ENCODE measurements around the gene EXD2.
"Not testable (repeated sequence)": the region's sequence is repeated elsewhere in the genome, so short reads cannot be mapped to it uniquely, and the experiment has no call there.

The EXD2 gene

GRCh38 chr14:69171569-69171968 is 19.7 kb upstream of the EXD2 start:
- no peak for TF ChIP-seq CTCF (conservative IDR thresholded peaks at IDR 0.05; ENCODE audit: low read length)
- DNase-seq (ENCODE audit: low read depth), result no peak

DNA sequence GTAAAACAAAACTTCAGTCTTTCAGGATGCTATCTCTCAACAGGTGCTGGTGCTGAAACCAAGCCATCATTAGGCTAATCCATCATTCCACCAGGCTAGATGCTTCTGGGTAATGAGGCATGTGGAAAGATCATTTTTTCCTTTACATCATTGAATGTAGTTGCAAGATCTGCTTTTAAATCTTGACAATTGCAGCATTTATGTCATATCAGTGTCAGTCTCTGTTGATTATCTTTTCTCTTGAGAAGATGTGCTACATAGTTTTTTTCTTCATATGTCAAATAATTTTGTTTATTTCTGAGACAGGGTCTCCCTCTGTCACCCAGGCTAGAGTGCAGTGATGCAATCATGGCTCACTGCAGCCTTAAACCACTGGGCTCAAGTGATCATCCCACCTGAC is 16.2 kb upstream of the EXD2 start:
- TF ChIP-seq CTCF (conservative IDR thresholded peaks at IDR 0.05; ENCODE audit: low read length), result no peak
- no peak for DNase-seq (ENCODE audit: low read depth)
- H3K4me3 ChIP-seq (ENCODE audit: low read length), result no peak overlapping the region

More at GRCh38 chr14:69171569-69171968, 19.7 kb upstream of the EXD2 start:
- no peak overlapping the region for H3K4me3 ChIP-seq (ENCODE audit: low read length)

DNA sequence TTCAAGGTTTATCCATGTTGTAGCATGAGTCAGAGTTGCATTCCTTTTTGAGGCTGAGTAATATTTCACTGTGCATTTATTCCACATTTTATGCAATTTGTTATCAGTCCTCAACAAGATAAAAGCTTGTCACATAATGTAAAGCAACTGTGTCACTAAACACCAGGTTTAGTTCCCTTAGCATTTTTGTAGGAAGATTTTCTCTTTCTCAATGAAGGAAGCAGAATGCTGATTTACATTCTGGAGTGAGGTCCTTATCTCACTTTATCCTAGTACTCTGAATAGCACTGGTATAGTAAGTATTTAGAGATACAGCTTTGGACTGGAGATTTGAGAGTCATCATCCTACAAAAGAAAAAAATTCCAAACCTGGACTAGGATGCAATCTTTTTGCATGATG is 9.8 kb upstream of the EXD2 start:
- no peak for DNase-seq (ENCODE audit: low read depth)
- TF ChIP-seq CTCF (conservative IDR thresholded peaks at IDR 0.05; ENCODE audit: low read length), result no peak
- H3K4me3 ChIP-seq (ENCODE audit: low read length), result no peak overlapping the region

GRCh38 chr14:69182580-69182979 is 8.7 kb upstream of the EXD2 start:
- DNase-seq (ENCODE audit: low read depth); H3K4me3 ChIP-seq (ENCODE audit: low read length): not testable (repeated sequence)

- no peak for DNase-seq (ENCODE audit: low read depth)
- no peak for TF ChIP-seq CTCF (conservative IDR thresholded peaks at IDR 0.05; ENCODE audit: low read length)
These were observed 7.6 kb upstream of the EXD2 start for GRCh38 chr14:69183735-69184134.

DNA sequence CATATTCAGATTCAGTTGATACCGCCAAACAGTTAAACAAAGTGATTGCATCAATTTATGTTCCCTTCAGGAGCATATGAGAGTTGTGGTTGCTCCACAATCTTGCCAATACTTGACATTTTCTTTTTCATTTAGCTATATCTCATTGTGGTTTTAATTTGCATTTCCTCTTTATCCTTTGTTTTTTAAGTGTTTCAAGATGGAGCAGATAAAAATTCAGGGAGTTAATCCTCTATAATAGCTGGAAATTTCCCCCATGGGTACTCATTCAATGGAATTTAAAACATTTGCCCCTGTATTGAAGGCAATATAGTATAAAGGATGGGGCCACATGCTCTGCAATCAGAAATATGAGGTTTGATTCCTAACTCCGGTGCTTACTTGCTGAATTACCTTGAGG is 1.1 kb upstream of the EXD2 start:
- no peak for DNase-seq (ENCODE audit: low read depth)
- H3K4me3 ChIP-seq (ENCODE audit: low read length), result no peak overlapping the region
- no peak for TF ChIP-seq CTCF (conservative IDR thresholded peaks at IDR 0.05; ENCODE audit: low read length)

More at GRCh38 chr14:69183735-69184134, 7.6 kb upstream of the EXD2 start:
- no peak overlapping the region for H3K4me3 ChIP-seq (ENCODE audit: low read length)

DNA sequence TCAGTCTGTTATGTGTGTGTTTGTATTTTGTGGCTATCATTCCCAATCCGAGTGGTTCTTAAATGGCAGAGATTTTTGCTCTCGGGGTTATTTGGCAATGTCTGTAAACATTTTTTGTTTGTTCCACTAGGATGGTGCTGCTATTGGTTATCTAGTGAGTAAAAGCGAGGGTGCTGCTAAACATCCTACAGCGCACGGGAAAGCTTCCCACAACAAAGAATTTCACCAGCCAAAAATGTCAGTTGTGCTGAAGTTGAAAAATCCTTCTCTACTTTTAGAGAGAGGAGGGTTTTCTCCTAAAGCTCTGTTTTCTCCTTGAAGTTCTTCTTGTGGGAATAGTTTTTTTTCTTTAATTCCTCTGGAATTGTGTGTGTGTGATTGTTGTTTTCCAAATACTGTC is 2.4 kb downstream of the EXD2 start:
- no peak for TF ChIP-seq CTCF (conservative IDR thresholded peaks at IDR 0.05; ENCODE audit: low read length)
- DNase-seq (ENCODE audit: low read depth), result no peak
- no peak overlapping the region for H3K4me3 ChIP-seq (ENCODE audit: low read length)

DNA sequence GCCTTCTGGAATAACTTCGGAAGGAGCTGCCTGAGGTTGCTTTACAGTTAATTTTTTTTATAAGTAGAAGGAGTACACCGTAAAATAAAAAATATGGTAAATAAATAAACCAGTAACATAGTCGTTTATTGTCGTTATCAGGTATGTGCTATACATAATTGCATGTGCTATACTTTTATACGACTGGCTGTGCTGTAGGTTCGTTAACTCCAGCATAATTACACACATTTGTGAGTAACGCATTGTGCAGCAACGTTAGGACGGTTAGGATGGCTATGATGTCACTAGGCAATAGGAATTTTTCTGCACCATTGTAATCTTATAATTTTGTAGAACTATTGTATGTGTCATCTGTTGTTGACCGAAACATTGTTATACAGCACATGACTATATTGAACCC is 8.5 kb downstream of the EXD2 start:
- TF ChIP-seq CTCF (conservative IDR thresholded peaks at IDR 0.05; ENCODE audit: low read length), result no peak
- no peak for DNase-seq (ENCODE audit: low read depth)
- H3K4me3 ChIP-seq (ENCODE audit: low read length), result no peak overlapping the region

All from AG10803 (cell line).